AG20443 (cell line): ENCODE results near the gene GABPB2.

Experiments used
- DNase-seq: peaks from one replicate; pipeline ENCODE4 v3.0.0; 2012; ENCODE audit warnings: low spot score, mixed read lengths

Gene GABPB2

DNA sequence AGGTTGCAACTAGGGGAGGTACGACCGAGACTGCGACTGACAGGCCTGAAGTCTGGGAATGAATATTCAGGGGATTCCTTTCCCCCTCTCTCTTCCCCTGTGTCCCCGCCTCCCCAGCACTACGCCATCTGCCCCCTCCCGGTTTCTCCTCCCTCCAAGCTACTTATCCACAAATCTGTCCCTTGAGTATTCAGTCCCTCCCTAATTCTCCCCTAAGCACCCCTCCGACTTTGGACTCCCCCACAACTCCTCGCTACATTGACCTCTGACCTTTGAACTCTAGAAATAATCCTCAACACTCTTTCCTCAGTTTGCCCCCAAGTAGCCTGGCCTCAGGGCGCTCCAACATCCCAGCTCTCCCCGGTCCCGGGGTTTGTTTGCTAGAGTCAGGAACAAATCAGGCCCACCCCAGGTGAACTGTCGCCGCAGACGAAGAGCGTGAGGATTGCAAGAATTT is 94.7 kb downstream of the GABPB2 start:
- DNase-seq: no peak

GRCh38 chr1:151165738-151166504 is 95.4 kb downstream of the GABPB2 start, which contains the start of the genes LYSMD1 and SCNM1:
TSS of gene LYSMD1 (minus strand) at chr1:151165902. CDS start at chr1:151165258, 644 bp downstream.
TSS of gene SCNM1 (plus strand) at chr1:151166144. CDS start at chr1:151166153, 9 bp downstream.
- DNase-seq: peak; percentile 96

DNA sequence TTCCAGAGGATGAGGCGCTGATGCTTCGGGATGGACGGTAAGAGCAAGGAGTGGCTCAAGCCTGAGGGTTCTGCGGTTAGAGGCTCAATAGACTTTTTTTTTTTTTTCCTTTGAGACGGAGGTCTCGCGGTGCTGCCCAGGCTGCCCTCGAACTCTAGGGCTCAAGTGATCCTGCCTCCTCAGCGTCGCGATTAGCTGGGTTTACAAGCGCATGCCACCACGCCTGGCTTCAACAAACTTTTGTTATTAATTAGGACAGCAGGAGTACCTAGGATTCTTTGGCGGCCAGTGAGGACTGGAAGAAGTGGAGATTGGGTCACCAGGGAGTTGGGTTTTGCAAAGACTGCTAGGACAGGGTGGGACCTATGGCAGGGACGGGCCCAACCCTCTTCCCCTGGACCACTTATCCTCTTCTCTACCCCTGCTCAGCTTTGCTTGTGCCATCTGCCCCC is 96.0 kb downstream of the GABPB2 start:
- DNase-seq: peak; percentile 74

DNA sequence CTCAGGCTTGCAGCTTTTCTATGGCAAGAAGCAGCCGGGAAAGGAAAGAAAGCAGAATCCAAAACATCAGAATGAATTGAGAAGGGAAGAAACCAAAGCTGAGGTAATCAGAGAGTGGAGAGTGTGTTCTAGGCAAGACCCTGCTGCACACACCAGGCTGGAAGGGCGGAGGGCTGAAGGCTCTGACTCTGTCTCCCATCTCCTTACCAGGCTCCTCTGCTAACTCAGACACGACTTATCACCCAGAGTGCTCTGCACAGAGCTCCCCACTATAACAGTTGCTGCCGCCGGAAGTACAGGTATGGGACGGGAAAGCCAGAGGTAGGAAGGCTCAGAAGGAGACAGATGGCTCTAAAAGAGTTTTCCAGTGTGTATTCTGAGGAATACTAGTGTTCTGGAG is 96.6 kb downstream of the GABPB2 start:
- DNase-seq: no peak

- no peak for DNase-seq
Measured at GRCh38 chr1:151171190-151171589, 100.6 kb downstream of the GABPB2 start.
